Activated CD4-positive, CD25-positive, alpha-beta regulatory T cell treated with anti-CD3 and anti-CD28 coated beads, Interleukin-2, amount 50 U/mL, for 16 hours (primary cell): ENCODE results near the gene UBE2U.

ENCODE experiments used
- DNase-seq: peaks from one replicate; pipeline ENCODE4 v3.0.0-alpha.2; 2020; ENCODE audit warnings: low read depth, low spot score

UBE2U gene

GRCh38 chr1:64203420-64203819 is at the start of gene UBE2U:
Gene UBE2U (plus strand): TSS chr1:64203623. CDS start chr1:64204051, 428 bp downstream.
- no peak for DNase-seq

- DNase-seq, result no peak
Observed at GRCh38 chr1:64155278-64155677, 48.1 kb upstream of the UBE2U start.

- no peak for DNase-seq
Observed at GRCh38 chr1:64161357-64161941, 42.0 kb upstream of the UBE2U start.

GRCh38 chr1:64162151-64162550 is 41.3 kb upstream of the UBE2U start:
- DNase-seq, result no peak

- no peak for DNase-seq
Observed at GRCh38 chr1:64162804-64163203, 40.6 kb upstream of the UBE2U start.

GRCh38 chr1:64163431-64163830 is 40.0 kb upstream of the UBE2U start:
- DNase-seq, result no peak

- DNase-seq, result no peak
Observed at GRCh38 chr1:64163970-64164369, 39.5 kb upstream of the UBE2U start.

GRCh38 chr1:64166629-64167028 is 36.8 kb upstream of the UBE2U start:
- DNase-seq, result no peak

GRCh38 chr1:64167176-64167575 is 36.2 kb upstream of the UBE2U start:
- DNase-seq, result no peak

- no peak for DNase-seq
Observed at GRCh38 chr1:64171246-64171645, 32.2 kb upstream of the UBE2U start.

GRCh38 chr1:64171797-64172281 is 31.6 kb upstream of the UBE2U start:
- DNase-seq, result no peak

- DNase-seq, result no peak
Observed at GRCh38 chr1:64172458-64172983, 30.9 kb upstream of the UBE2U start.

- no peak for DNase-seq
Observed at GRCh38 chr1:64173336-64173940, 30.0 kb upstream of the UBE2U start.

GRCh38 chr1:64175639-64176038 is 27.8 kb upstream of the UBE2U start:
- DNase-seq, result no peak

- no peak for DNase-seq
Observed at GRCh38 chr1:64176659-64177058, 26.8 kb upstream of the UBE2U start.

- no peak for DNase-seq
Observed at GRCh38 chr1:64179588-64179987, 23.8 kb upstream of the UBE2U start.

GRCh38 chr1:64182207-64182606 is 21.2 kb upstream of the UBE2U start:
- no peak for DNase-seq

- no peak for DNase-seq
Observed at GRCh38 chr1:64183395-64184002, 19.9 kb upstream of the UBE2U start.

- no peak for DNase-seq
Observed at GRCh38 chr1:64184003-64184440, 19.4 kb upstream of the UBE2U start.

GRCh38 chr1:64186138-64186897 is 17.1 kb upstream of the UBE2U start:
- no peak for DNase-seq

- no peak for DNase-seq
Observed at GRCh38 chr1:64186898-64187280, 16.5 kb upstream of the UBE2U start.

GRCh38 chr1:64187646-64188045 is 15.8 kb upstream of the UBE2U start:
- DNase-seq, result no peak
